GM21515 (cell line): ENCODE results near the gene RERE.
A peak's percentile ranks its signal among the peaks of the same experiment; 100 is the strongest.
"Not testable (repeated sequence)": the region's sequence is repeated elsewhere in the genome, so short reads cannot be mapped to it uniquely, and the experiment has no call there.

Experiments
- ATAC-seq: cut with Tn5 transposase; IDR thresholded peaks from one replicate; pipeline ENCODE4 v1.9.1; 2021; ENCODE audit not compliant: unreplicated experiment

The RERE gene

GRCh38 chr1:8844501-8845006 is 27.1 kb upstream of the RERE start:
- ATAC-seq: no peak

- ATAC-seq: no peak
These were observed 24.0 kb upstream of the RERE start for GRCh38 chr1:8841395-8841794.

GRCh38 chr1:8839990-8840389 is 22.6 kb upstream of the RERE start:
- no peak for ATAC-seq

- no peak for ATAC-seq
These were observed 18.7 kb upstream of the RERE start for GRCh38 chr1:8835941-8836643.

GRCh38 chr1:8831340-8831739 is 13.9 kb upstream of the RERE start:
- ATAC-seq: no peak

GRCh38 chr1:8830732-8831131 is 13.3 kb upstream of the RERE start:
- not testable (repeated sequence) for ATAC-seq

- no peak for ATAC-seq
These were observed 8.6 kb upstream of the RERE start for GRCh38 chr1:8825985-8826481.

GRCh38 chr1:8823295-8823664 is 5.8 kb upstream of the RERE start:
- no peak for ATAC-seq

GRCh38 chr1:8822373-8823294 is 5.2 kb upstream of the RERE start:
- no peak for ATAC-seq

- ATAC-seq: no peak
These were observed 3.6 kb upstream of the RERE start for GRCh38 chr1:8821084-8821483.

GRCh38 chr1:8818789-8819188 is 1.3 kb upstream of the RERE start:
- ATAC-seq: not testable (repeated sequence)

- no peak for ATAC-seq
These were observed 910 bp upstream of the RERE start for GRCh38 chr1:8818325-8818775.

GRCh38 chr1:8816831-8817411 is 519 bp downstream of the RERE start:
- ATAC-seq: peak; percentile 32

GRCh38 chr1:8816264-8816663 is 1.2 kb downstream of the RERE start:
- ATAC-seq: no peak

GRCh38 chr1:8815582-8816151 is 1.8 kb downstream of the RERE start:
- ATAC-seq: no peak

- no peak for ATAC-seq
These were observed 2.6 kb downstream of the RERE start for GRCh38 chr1:8814865-8815264.

GRCh38 chr1:8813991-8814390 is 3.4 kb downstream of the RERE start:
- ATAC-seq: no peak

- ATAC-seq: no peak
These were observed 4.2 kb downstream of the RERE start for GRCh38 chr1:8813016-8813763.

- ATAC-seq: no peak
These were observed 5.4 kb downstream of the RERE start for GRCh38 chr1:8812081-8812480.

GRCh38 chr1:8810987-8811386 is 6.5 kb downstream of the RERE start:
- no peak for ATAC-seq
